Measurements from ENCODE around the gene PTPRN.
A peak's percentile ranks its signal among the peaks of the same experiment; 100 is the strongest.

The PTPRN gene

GRCh38 chr2:219286436-219287115 is 22.6 kb downstream of the PTPRN start:
- no peak for DNase-seq

DNA sequence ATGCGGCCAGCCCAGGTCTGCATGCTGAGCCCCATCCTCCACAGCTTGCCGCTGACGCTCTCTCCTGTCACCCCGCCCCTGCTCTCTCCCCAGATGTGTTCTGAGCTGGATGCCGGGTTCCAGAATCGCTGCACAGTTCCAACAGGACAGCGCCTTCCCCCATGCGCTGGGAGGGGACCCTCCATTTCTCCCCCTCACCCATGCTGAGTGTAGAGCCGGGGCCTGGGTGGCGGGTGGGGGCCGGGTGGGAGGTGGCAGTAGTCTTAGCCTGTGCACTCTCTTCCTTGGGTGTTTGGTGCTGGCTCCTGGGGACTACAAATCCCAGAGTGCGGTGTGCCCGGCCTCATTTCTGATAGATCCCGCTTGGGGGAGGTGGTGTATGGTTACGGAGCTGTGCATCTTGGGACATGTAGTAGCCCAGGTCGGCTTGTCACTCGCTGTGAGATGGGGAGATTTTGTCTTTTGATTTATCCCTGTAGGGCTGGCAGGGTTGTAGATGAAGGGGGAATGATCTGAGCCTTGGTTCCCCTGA is 23.2 kb downstream of the PTPRN start:
- DNase-seq: peak; percentile 79

GRCh38 chr2:219285373-219285735 is 23.8 kb downstream of the PTPRN start:
- DNase-seq: no peak

- DNase-seq: no peak
Measured at GRCh38 chr2:219284501-219285372, 24.5 kb downstream of the PTPRN start.

GRCh38 chr2:219282943-219283581 is 26.1 kb downstream of the PTPRN start:
- no peak for DNase-seq

DNA sequence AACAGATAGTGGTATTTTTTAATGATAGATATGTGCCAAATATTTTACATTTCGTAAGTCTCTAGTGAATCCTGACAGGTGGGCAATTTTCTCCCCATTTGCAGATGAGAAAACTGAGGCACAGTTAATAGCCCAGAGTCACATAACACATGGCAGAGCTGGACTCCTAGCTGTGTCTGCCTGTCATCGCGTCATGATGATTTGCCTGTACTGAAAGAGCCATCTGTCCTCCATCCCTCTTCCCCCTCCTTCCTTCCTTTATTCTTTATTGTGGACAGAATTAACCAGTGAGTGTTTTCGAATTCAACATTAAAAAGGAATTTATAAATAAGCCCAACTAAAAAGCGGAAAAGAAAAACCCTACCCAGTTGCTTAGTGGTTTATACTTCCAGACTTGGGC is 26.8 kb downstream of the PTPRN start:
- DNase-seq: no peak

- no peak for DNase-seq
Measured at GRCh38 chr2:219281588-219281987, 27.6 kb downstream of the PTPRN start.

DNA sequence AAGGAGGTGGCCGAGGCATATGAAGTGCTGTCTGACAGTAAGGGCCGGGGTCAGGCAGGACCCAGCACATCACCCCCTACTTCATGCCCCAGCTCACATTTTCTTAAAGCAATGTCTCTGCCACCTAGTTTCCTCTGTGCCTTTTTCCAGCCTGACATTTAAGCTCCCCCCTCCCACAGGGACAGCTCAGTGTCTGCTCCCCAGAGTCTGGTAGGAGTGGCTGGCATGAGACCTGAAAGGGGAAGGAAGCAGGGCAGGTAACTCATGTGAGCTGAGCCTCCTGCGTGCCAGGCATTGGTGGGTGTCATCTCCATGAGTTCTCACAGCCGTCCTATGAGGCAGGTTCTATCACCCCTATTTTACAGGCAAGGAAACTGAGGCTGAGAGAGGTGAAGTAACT is 28.6 kb downstream of the PTPRN start:
- no peak for DNase-seq

DNA sequence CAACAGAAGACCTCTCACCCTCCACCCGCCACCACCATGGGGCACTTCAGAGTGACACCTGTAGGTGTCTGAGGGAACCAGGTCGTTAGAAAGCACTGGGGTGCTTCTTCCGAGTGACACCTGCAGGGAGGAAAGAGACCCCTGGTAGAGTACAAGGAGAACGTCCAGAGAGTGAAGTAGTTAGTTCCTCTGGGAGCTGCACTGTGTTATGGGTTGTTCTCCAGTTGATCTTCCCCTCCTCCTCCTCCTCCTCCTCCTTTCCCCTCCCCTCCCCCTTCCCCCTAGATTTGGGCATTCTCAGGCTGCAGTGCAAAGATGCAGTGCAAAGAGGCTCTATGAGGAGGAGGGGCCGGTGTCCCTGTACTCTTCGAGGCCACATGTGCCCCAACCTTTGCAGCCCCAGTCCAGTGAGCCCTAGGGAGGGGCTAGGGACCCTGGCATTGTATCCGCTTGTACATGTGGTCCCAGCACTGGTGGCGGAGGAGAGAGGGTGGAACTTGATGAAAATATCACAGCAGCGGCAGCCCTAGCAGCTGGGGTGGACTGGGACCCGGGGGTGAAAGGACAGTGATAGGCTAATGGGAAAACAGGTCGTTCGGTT is 29.2 kb downstream of the PTPRN start:
- DNase-seq: no peak

DNA sequence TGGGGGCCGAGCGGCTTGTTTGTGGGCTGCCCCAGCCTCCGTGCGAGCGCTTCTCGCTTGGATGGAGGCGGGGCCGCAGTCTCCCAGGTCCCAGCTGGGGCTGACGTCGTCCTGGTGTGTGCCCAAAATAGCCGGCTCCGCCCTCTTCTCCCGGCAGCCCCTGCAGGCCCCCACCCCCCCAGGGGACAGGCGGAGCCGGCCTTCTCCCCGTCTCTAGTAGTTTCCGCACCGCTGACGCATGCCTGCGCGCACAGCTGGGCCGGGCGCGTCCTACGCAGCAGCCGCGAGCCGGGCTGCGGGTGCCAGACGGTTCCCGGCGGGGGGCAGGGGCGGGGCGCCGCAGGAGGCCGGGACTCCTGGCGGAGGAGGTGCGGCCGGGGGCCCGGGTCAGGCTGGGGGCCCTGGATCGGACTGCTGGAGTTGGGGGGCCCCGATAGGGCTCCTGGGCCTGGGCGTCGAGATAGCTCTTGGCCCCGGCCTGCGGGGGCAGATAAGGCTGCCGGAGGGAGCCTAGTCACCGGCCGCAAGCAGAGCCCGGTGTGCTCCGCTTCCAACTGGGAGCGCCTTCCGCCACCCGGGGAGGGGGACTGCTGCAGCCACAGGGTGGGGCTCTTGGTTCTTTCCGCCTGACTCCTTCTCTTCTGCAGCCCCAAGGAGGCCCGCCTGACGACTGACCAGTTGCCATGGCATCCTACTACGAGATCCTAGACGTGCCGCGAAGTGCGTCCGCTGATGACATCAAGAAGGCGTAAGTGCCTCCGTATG is 29.9 kb downstream of the PTPRN start, which contains the start of gene DNAJB2:
Gene DNAJB2 (plus strand): TSS at position 216 of the 765 bp plus-strand sequence. CDS start 468 bp downstream, at position 684.
- DNase-seq: peak; percentile 99

DNA sequence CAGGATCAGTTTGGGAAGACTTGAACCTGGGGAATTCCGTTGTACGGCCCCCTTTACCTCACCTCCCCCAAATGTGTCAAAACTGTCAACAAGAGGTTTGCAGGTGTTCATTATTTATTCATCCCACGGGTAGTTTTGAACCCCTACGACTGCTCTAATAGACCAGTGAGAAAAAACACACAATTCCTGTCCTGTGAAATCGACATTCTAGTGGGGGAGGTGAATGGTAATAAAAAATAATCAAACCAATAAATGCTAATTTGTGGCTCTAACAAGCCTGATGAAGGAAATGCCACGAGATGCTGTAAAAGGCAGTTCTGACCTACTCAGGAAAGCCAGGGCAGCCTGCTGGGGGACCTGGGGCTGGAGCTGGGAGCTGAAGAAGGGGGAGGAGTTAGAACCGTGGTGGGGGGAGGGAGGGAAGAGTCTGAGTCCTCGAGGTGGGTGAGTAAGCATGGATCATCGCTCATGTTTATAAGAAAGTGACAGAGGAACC is 30.5 kb downstream of the PTPRN start:
- DNase-seq: no peak

- peak; percentile 87 for DNase-seq
Measured at GRCh38 chr2:219277703-219278654, 31.2 kb downstream of the PTPRN start.

GRCh38 chr2:219274361-219274921 is 34.8 kb downstream of the PTPRN start:
- no peak for DNase-seq

GRCh38 chr2:219273937-219274336 is 35.3 kb downstream of the PTPRN start:
- DNase-seq: no peak

DNA sequence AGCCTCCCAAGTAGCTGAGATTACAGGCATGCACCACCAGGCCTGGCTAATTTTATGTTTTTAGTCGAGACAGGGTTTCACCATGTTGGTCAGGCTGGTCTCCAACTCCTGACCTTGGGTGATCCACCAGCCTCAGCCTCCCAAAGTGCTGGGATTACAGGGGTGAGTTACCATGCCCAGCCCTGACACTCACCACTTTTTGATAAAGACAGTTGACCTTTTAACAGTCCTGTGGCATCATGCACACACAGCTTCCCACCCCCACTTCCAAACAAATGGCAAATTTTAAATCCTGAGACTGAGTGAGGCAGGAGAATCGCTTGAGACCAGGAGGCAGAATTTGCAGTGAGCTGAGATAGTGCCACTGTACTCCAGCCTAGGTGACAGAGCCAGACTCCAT is 36.2 kb downstream of the PTPRN start:
- DNase-seq: no peak

GRCh38 chr2:219272356-219272755 is 36.8 kb downstream of the PTPRN start:
- DNase-seq: no peak

GRCh38 chr2:219271021-219271420 is 38.2 kb downstream of the PTPRN start:
- DNase-seq: no peak

DNA sequence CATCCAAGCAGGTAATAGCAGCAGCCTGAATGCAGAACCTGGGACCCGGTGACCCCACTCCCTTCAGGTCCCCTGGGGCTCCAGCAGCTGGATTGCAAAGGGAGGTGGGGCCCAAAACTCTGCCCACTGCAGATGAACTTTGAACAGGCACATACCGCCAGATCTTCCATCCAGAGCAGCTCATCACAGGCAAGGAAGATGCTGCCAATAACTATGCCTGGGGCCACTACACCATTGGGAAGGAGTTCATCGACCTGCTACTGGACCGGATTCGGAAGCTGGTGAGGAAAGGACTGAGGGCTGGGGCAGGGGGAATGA is 39.2 kb downstream of the PTPRN start:
- DNase-seq: no peak

- no peak for DNase-seq
Measured at GRCh38 chr2:219269362-219270054, 39.7 kb downstream of the PTPRN start.

GRCh38 chr2:219268294-219268693 is 40.9 kb downstream of the PTPRN start:
- no peak for DNase-seq

All from right hindlimb (tissue), 1 donor.